ENCODE data around the gene F11. TPM values are rescaled to one million over a fixed set of nuclear protein-coding genes. Genes with fewer than 3 reads are reported as not detected.

F11 gene
- total RNA-seq, 2 donors from 2014 or later = not detected

DNA sequence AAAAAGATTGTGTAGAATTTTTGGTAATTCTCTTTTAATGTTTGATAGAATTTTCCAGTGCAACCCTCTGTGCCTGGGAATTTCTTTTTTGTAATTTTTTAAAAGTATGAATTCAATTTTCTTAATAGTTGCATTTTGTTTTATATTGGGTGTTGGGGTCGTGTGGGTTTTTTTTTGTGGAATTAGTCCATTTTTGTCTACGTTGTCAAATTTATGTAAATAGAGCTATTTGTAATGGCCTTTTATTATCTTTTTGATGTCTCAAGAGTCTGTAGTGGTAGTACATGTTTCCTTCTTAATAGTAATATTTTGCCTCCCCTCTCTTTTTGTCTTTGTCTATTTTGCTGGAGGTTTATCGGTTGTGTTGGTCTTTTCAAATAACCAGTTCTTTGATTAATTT lies 64.4 kb downstream of the F11 start:
- Mint-ChIP-seq H3K9me3 (peaks cover 5 to 7% of the 10 kb centered on the region in 2 donors), H3K36me3 (ENCODE audit: insufficient read depth in 2 of 2) (peaks cover 0 to 8% of the 10 kb centered on the region in 2 donors), H3K27me3 (ENCODE audit: low read depth) (no peaks in the 10 kb centered on the region), H3K4me3 (no peak overlapping the region), H3K27ac (no peak overlapping the region), H3K4me1 (ENCODE audit: low read depth) (no peaks in the 10 kb centered on the region)
- no peak for ATAC-seq (replicated peaks in 1 of 2)
- no peak for DNase-seq

DNA sequence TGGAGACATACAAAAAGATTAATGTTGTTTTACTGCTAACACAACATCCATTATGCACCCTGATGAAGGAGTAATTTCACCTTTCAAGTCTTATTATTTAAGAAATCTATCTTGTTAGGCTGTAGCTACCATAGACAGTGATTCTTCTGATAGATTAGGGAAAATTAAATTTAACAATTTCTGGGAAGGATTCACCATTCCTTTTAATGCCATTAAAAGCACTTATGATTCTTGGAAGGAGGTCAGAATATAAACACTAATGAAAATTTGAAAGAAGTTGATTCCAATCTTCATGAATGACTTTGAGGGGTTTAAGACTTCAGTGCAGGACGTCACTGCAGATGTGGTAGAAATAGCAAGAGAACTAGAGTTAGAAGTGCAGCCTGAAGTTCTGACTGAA lies 69.8 kb downstream of the F11 start:
- ATAC-seq (replicated peaks in 1 of 2) (no peak), DNase-seq (no peak)
- H3K27ac Mint-ChIP-seq = no peak overlapping the region
- no peaks in the 10 kb centered on the region for H3K27me3 Mint-ChIP-seq (ENCODE audit: low read depth)
- peaks cover 5 to 7% of the 10 kb centered on the region in 2 donors for H3K9me3 Mint-ChIP-seq
- H3K4me3 Mint-ChIP-seq = no peak overlapping the region
- no peaks in the 10 kb centered on the region for H3K4me1 Mint-ChIP-seq (ENCODE audit: low read depth)
- peaks cover 0 to 8% of the 10 kb centered on the region in 2 donors for H3K36me3 Mint-ChIP-seq (ENCODE audit: insufficient read depth in 2 of 2)

Other genes starting within 250 kb of the F11 start
- under 1 TPM; 0.09 to 0.14 TPM for gene TLR3, start 197.0 kb upstream of the F11 start, total RNA-seq
- gene FAM149A, start 161.5 kb upstream of the F11 start, total RNA-seq = 1 to 10 TPM in 1 of 2 donors, under 1 TPM in 1; 0.51 to 2.0 TPM
- 10 to 100 TPM; 15.4 to 20.4 TPM for gene CYP4V2, start 74.6 kb upstream of the F11 start, total RNA-seq
- 1 to 10 TPM in 1 of 2 donors, under 1 TPM in 1; 0.79 to 1.2 TPM for gene KLKB1, start 38.7 kb upstream of the F11 start, total RNA-seq

Data from activated T-cell treated with anti-CD3 and anti-CD28 coated beads, Interleukin-2, amount 50 U/mL, for 72 hours (primary cell).